Measurements from ENCODE around the gene LSG1. TPM values are rescaled to one million over a fixed set of nuclear protein-coding genes. Genes with fewer than 3 reads are reported as not detected.

LSG1 gene
- total RNA-seq, 4 donors from 2014 or later, result 18.7 to 69.9 (median 52.8) TPM

GRCh38 chr3:194682694-194683310 lies 10.8 kb upstream of the LSG1 start:
- 43% methylated on average over 14 of the region's 14 CpGs; no CpG with 5 or more reads in 1 of the 2 donors for WGBS, 2 donors (ENCODE audit: low coverage in 1 of 2)
- peak; percentile 79 for DNase-seq
- H3K9me3 ChIP-seq, result no peaks in the 10 kb centered on the region
- no peak overlapping the region for H3K4me3 ChIP-seq
- no peaks in the 10 kb centered on the region for H3K27me3 ChIP-seq
- H3K27ac ChIP-seq, result peak overlapping the region in 3 of 4 donors; percentile 26 to 52 (median 37)
- TF ChIP-seq EP300 (IDR thresholded peaks at IDR 0.05; ENCODE audit: low read depth) (no peak), CTCF (IDR thresholded peaks at IDR 0.05) (peak; percentile 70 to 94 (median 82)), POLR2AphosphoS5 (IDR thresholded peaks at IDR 0.05) (peak in 2 of 3 donors; percentile 18 to 20), POLR2A (IDR thresholded peaks at IDR 0.05) (no peak)
- in situ Hi-C loops (cut with MboI; ENCODE audit: low pct_ligation_motif_present in 1 of 4, low pct_unique_long_range_greater_than_20kb in 1 of 4, low sequenced_read_pairs in 3 of 4) (loop anchor here (10.0 to 25.0 kb wide), 5 partner anchors 279 to 854 kb away; partner anchors contain the start of gene PPP1R2 (in 2 of the 4)), intact Hi-C loops (cut with DNase I; ENCODE audit: low total_unique reads) (loop anchor here (2.0 to 10.0 kb wide), 3 partner anchors 424 to 862 kb away; partner anchors contain the start of genes PPP1R2 and XXYLT1)
- H3K4me1 ChIP-seq, result peaks cover 0 to 32% (median 23%) of the 10 kb centered on the region in 4 donors
- H3K36me3 ChIP-seq, result no peaks in the 10 kb centered on the region

DNA sequence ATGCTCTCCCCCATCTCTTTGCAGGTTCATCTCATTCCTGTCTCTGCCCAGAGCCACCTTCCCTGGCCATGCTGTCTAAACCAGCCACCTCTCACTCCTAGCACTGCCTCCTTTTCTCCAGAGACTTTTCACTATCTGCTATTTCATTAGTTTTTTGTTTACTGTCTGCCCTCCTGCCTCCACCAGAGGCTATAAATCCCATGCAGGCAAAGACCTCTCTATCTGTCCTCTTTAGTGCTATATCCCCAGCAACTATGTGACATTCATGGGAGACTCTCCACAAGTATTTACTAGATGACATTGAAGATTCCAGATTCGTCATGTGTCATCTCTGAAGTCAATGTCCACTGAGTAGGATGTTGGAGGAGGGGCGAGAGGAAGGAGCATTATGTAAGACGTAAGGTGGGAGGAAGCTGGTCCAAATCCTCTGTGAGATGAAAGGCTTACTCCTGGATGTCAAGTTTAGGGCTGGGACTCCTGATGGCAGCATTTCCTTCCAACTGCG lies 10.2 kb upstream of the LSG1 start:
- intact Hi-C loops (cut with DNase I; ENCODE audit: low total_unique reads), result loop anchor here (2.0 to 10.0 kb wide), 3 partner anchors 425 to 863 kb away; partner anchors contain the start of genes PPP1R2 and XXYLT1

GRCh38 chr3:194680888-194681615 lies 9.1 kb upstream of the LSG1 start:
- peaks cover 0 to 17% (median 12%) of the 10 kb centered on the region in 4 donors for H3K4me1 ChIP-seq
- no peak overlapping the region for H3K4me3 ChIP-seq
- 75 to 82% methylated on average over 6 to 11 of the region's 11 CpGs for WGBS, 2 donors (ENCODE audit: low coverage in 1 of 2)
- no peaks in the 10 kb centered on the region for H3K9me3 ChIP-seq
- no peak for TF ChIP-seq EP300 (IDR thresholded peaks at IDR 0.05; ENCODE audit: low read depth)
- TF ChIP-seq CTCF (IDR thresholded peaks at IDR 0.05), result no peak
- TF ChIP-seq POLR2A (IDR thresholded peaks at IDR 0.05), result no peak
- TF ChIP-seq POLR2AphosphoS5 (IDR thresholded peaks at IDR 0.05), result no peak
- in situ Hi-C loops (cut with MboI; ENCODE audit: low pct_ligation_motif_present in 1 of 4, low pct_unique_long_range_greater_than_20kb in 1 of 4, low sequenced_read_pairs in 3 of 4), result loop anchor here (10.0 to 25.0 kb wide), 5 partner anchors 281 to 856 kb away; partner anchors contain the start of gene PPP1R2 (in 2 of the 4)
- no peaks in the 10 kb centered on the region for H3K27me3 ChIP-seq
- no peaks in the 10 kb centered on the region for H3K36me3 ChIP-seq
- intact Hi-C loops (cut with DNase I; ENCODE audit: low total_unique reads), result loop anchor here (5.0 to 10.0 kb wide), 2 partner anchors 591 to 864 kb away; partner anchors contain the start of genes PPP1R2 and XXYLT1
- DNase-seq, result no peak
- H3K27ac ChIP-seq, result no peak overlapping the region

More for the DNA sequence above, 10.2 kb upstream of the LSG1 start:
- in situ Hi-C loops (cut with MboI; ENCODE audit: low pct_ligation_motif_present in 1 of 4, low pct_unique_long_range_greater_than_20kb in 1 of 4, low sequenced_read_pairs in 3 of 4), result loop anchor here (10.0 to 25.0 kb wide), 5 partner anchors 280 to 855 kb away; partner anchors contain the start of gene PPP1R2 (in 2 of the 4)
- Histone ChIP-seq H3K9me3 (no peaks in the 10 kb centered on the region), H3K36me3 (no peaks in the 10 kb centered on the region), H3K27ac (peak overlapping the region in 1 of 4 donors; percentile 37), H3K4me3 (no peak overlapping the region), H3K4me1 (peaks cover 0 to 26% (median 18%) of the 10 kb centered on the region in 4 donors), H3K27me3 (no peaks in the 10 kb centered on the region)
- no peak for DNase-seq
- TF ChIP-seq CTCF (IDR thresholded peaks at IDR 0.05) (no peak), POLR2AphosphoS5 (IDR thresholded peaks at IDR 0.05) (no peak), EP300 (IDR thresholded peaks at IDR 0.05; ENCODE audit: low read depth) (no peak), POLR2A (IDR thresholded peaks at IDR 0.05) (no peak)
- WGBS, 2 donors (ENCODE audit: low coverage in 1 of 2), result 21% methylated on average over 4 of the region's 4 CpGs; no CpG with 5 or more reads in 1 of the 2 donors

Data from transverse colon (tissue), 4 donors.